ENCODE data around the gene EFNA4.
A peak's percentile ranks its signal among the peaks of the same experiment; 100 is the strongest.

The EFNA4 gene

GRCh38 chr1:155033524-155033923, 30.0 kb upstream of the EFNA4 start, which contains the start of the genes DCST1 and DCST2:
Gene DCST1 (plus strand): TSS chr1:155033824. CDS start chr1:155034037, 213 bp downstream.
Gene DCST2 (minus strand): TSS chr1:155033781. CDS start chr1:155033701, 80 bp downstream.
- no peak for DNase-seq (ENCODE audit: low spot score)

- DNase-seq (ENCODE audit: low spot score): no peak
Measured at GRCh38 chr1:155034318-155035208, 29.0 kb upstream of the EFNA4 start.

GRCh38 chr1:155035936-155036335, 27.6 kb upstream of the EFNA4 start:
- DNase-seq (ENCODE audit: low spot score): no peak

- DNase-seq (ENCODE audit: low spot score): no peak
Measured at GRCh38 chr1:155037043-155037442, 26.5 kb upstream of the EFNA4 start.

- no peak for DNase-seq (ENCODE audit: low spot score)
Measured at GRCh38 chr1:155037851-155038441, 25.6 kb upstream of the EFNA4 start.

GRCh38 chr1:155038602-155039307, 24.8 kb upstream of the EFNA4 start:
- DNase-seq (ENCODE audit: low spot score): no peak

- no peak for DNase-seq (ENCODE audit: low spot score)
Measured at GRCh38 chr1:155039308-155039669, 24.3 kb upstream of the EFNA4 start.

- no peak for DNase-seq (ENCODE audit: low spot score)
Measured at GRCh38 chr1:155040358-155041093, 23.0 kb upstream of the EFNA4 start.

GRCh38 chr1:155042789-155043188, 20.8 kb upstream of the EFNA4 start:
- no peak for DNase-seq (ENCODE audit: low spot score)

GRCh38 chr1:155043301-155043702, 20.2 kb upstream of the EFNA4 start:
- no peak for DNase-seq (ENCODE audit: low spot score)

GRCh38 chr1:155043793-155044192, 19.7 kb upstream of the EFNA4 start:
- DNase-seq (ENCODE audit: low spot score): no peak

GRCh38 chr1:155044365-155044764, 19.2 kb upstream of the EFNA4 start:
- no peak for DNase-seq (ENCODE audit: low spot score)

- DNase-seq (ENCODE audit: low spot score): peak; percentile 73
Measured at GRCh38 chr1:155044812-155045657, 18.5 kb upstream of the EFNA4 start.

- DNase-seq (ENCODE audit: low spot score): no peak
Measured at GRCh38 chr1:155048449-155049334, 14.8 kb upstream of the EFNA4 start.

- no peak for DNase-seq (ENCODE audit: low spot score)
Measured at GRCh38 chr1:155049651-155050559, 13.6 kb upstream of the EFNA4 start.

GRCh38 chr1:155050560-155051341, 12.8 kb upstream of the EFNA4 start, which contains the start of gene ADAM15:
Gene ADAM15 (plus strand): TSS chr1:155051316. CDS start chr1:155051387, 71 bp downstream.
- peak; percentile 79 for DNase-seq (ENCODE audit: low spot score)

- no peak for DNase-seq (ENCODE audit: low spot score)
Measured at GRCh38 chr1:155051342-155051776, 12.2 kb upstream of the EFNA4 start.

Data from CD4-positive, alpha-beta T cell treated with Interleukin-15 for 4 hours (primary cell).